ENCODE results near the gene NUDC. TPM values are rescaled to one million over a fixed set of nuclear protein-coding genes. Genes with fewer than 3 reads are reported as not detected.

NUDC gene
- total and polyA plus RNA-seq, 2 of the 13 experiments (the other 11 are each of a cell fraction or from before 2014, with no cell fraction given), result 34.7 to 104 TPM

DNA sequence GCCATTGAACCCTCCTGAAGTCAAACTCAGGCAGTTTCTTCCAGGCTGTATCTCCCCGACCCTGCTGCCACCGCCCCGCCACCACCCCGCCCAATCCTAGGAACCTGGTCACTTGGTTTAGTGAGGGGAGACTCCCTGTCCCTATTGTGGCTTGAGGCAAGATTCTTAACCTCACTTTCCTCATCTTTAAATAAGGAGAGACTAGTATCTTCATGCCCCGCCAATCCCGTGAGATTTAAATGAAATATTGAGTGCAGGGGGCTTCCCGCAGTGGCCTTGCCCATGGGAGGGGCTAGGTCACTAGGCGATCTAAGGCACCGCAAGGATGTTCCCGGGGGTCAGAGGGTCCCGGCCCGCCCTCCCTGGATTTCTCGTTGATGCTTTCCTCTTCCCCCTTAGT lies 37.7 kb downstream of the NUDC start:
- no peak for DNase-seq (ENCODE audit: low spot score)
- Histone ChIP-seq H2AFZ (ENCODE audit: low read length) (no peak overlapping the region), H3K27ac (ENCODE audit: extremely low read length, insufficient read depth, low read length) (no peak overlapping the region), H3K4me3 (replicated peaks in 1 of 3; ENCODE audit: insufficient read depth in 1 of 3, low read depth in 2 of 3, low read length in 3 of 3) (peak overlapping the region; percentile 82 to 93 (median 88)), H3K4me2 (ENCODE audit: low read depth, low read length) (peak overlapping the region; percentile 76), H3K4me1 (ENCODE audit: insufficient read depth, low read length) (peaks cover 59% of the 10 kb centered on the region), H3K79me2 (ENCODE audit: insufficient read depth, low read length) (no peaks in the 10 kb centered on the region), H3K27me3 (ENCODE audit: control insufficient read depth in 1 of 2, insufficient read depth in 2 of 2, low read length in 2 of 2) (no peaks in the 10 kb centered on the region; a peak in 1 of 5 replicates), H3K9ac (ENCODE audit: insufficient read depth, low read depth, low read length) (peak overlapping the region; percentile 79; the same call in 1 of the 2 replicates), H4K20me1 (ENCODE audit: insufficient read depth, low read length) (no peaks in the 10 kb centered on the region), H3K9me3 (ENCODE audit: low read length) (no peaks in the 10 kb centered on the region), H3K36me3 (replicated peaks in 1 of 2; ENCODE audit: control insufficient read depth in 1 of 2, insufficient read depth in 2 of 2, low read length in 2 of 2) (no peaks in the 10 kb centered on the region)
- FAIRE-seq, result no peak
- no TSS peak for BruUV-seq (replicated peaks)
- in situ Hi-C loops (cut with HindIII; ENCODE audit: extremely low pct_ligation_motif_present, low pct_unique_long_range_greater_than_20kb) (no loop called here), intact Hi-C loops (cut with micrococcal nuclease; ENCODE audit: unreplicated experiment) (no loop called here)
- WGBS (ENCODE audit: low lambda C conversion rate), result 10% methylated on average over 12 of the region's 13 CpGs
- TF ChIP-seq ZNF75D (CRISPR knock-in tag; IDR thresholded peaks at IDR 0.05; ENCODE audit: borderline replicate concordance) (0 out of 2 replicates have a peak, but pooled peaks have one; percentile 21), ZNF318 (CRISPR knock-in tag; IDR thresholded peaks at IDR 0.05) (0 out of 2 replicates have a peak, but pooled peaks have one; percentile 21), ZFP36L1 (CRISPR knock-in tag; IDR thresholded peaks at IDR 0.05) (no peak)
- TF ChIP-seq, protein P1, sequence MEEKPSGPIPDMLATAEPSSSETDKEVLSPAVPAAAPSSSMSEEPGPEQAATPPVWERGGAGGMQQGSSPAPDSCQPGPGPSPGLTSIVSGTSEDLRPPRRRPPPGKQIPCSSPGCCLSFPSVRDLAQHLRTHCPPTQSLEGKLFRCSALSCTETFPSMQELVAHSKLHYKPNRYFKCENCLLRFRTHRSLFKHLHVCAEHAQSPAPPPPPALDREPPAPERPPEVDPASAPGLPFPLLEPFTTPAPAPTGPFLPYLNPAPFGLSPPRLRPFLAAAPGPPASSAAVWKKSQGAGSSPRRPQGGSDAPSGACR (CRISPR knock-in tag; IDR thresholded peaks at IDR 0.05), result 0 out of 2 replicates have a peak, but pooled peaks have one; percentile 15
- ChIA-PET CTCF (ENCODE audit: low intra/inter-chr PET ratio, low total read pairs) (no interaction called here), POLR2A (interaction anchor here (1.5 to 5.1 kb wide), 3 partner anchors 22 to 69 kb away, joined by 3 to 61 read pairs (median 9); partner anchors contain the start of genes GPN2 and NR0B2)
- ATAC-seq, result no peak

All from HepG2 (cell line).